Caco-2 (cell line): ENCODE data around the gene HOXD11. TPM values are rescaled to one million over a fixed set of nuclear protein-coding genes. Genes with fewer than 3 reads are reported as not detected.

Experiments used
- BruUV-seq: library from RNA; stranded (reverse); fragments of 400-500 nt; replicated peaks from 2 replicates; lab custom pipeline; 2021; lab: Mats Ljungman, UMichigan
- CTCF ChIA-PET: fragments of 300-600 bp; sonication (Branson Sonifier 250); formaldehyde crosslinking; loops from one replicate; lab custom pipeline; 2022; ENCODE audit warnings: antibody characterized with exemption; lab: Charles Lee
- POLR2A ChIA-PET: fragments of 300-600 bp; sonication (Branson Sonifier 250); formaldehyde crosslinking; loops from one replicate; lab custom pipeline; 2022; ENCODE audit warnings: antibody characterized with exemption; lab: Charles Lee
- DNase-seq, 2 experiments: peaks; one replicate each; pipeline versions ENCODE4 v3.0.0 to v3.0.0-alpha.2; 2020 to 2022
- H3K27me3 ChIP-seq: replicated peaks from 2 replicates; pipeline ENCODE4 v1.6.0; 2011; ENCODE audit warnings: low read length; ENCODE audit not compliant: control insufficient read depth, insufficient read depth
- H3K36me3 ChIP-seq: 2 replicates; pipeline ENCODE4 v1.5.1; 2011; ENCODE audit warnings: low read length; ENCODE audit not compliant: control insufficient read depth, insufficient read depth
- H3K4me1 ChIP-seq: fragments of 250-450 bp; sonication (Bioruptor Pico); 2 replicates; pipeline ENCODE4 v1.5.1; 2020; ENCODE audit warnings: mild to moderate bottlenecking
- H3K4me3 ChIP-seq: 2 replicates; pipeline ENCODE4 v1.5.1; 2011; ENCODE audit warnings: low read depth, mild to moderate bottlenecking, control low read depth, low read length
- H3K9me3 ChIP-seq: fragments of 250-450 bp; sonication (Bioruptor Pico); 2 replicates; pipeline ENCODE4 v1.5.1; 2020; ENCODE audit warnings: mild to moderate bottlenecking, moderate library complexity
- H3K27ac Mint-ChIP-seq: one replicate; pipeline ENCODE4 v1.8.0; 2022; ENCODE audit warnings: mixed read lengths; ENCODE audit not compliant: unreplicated experiment
- H3K27me3 Mint-ChIP-seq: one replicate; pipeline ENCODE4 v1.8.0; 2022; ENCODE audit warnings: mixed read lengths; ENCODE audit not compliant: insufficient read depth, unreplicated experiment
- H3K36me3 Mint-ChIP-seq: one replicate; pipeline ENCODE4 v1.8.0; 2022; ENCODE audit warnings: mild to moderate bottlenecking, mixed read lengths; ENCODE audit not compliant: insufficient read depth, unreplicated experiment
- H3K4me1 Mint-ChIP-seq: one replicate; pipeline ENCODE4 v1.8.0; 2022; ENCODE audit warnings: low read depth, mixed read lengths; ENCODE audit not compliant: unreplicated experiment
- H3K4me3 Mint-ChIP-seq: one replicate; pipeline ENCODE4 v1.8.0; 2022; ENCODE audit warnings: mild to moderate bottlenecking, moderate library complexity, mixed read lengths; ENCODE audit not compliant: unreplicated experiment
- H3K9me3 Mint-ChIP-seq: one replicate; pipeline ENCODE4 v1.8.0; 2022; ENCODE audit warnings: mixed read lengths; ENCODE audit not compliant: unreplicated experiment
- CTCF ChIP-seq, 2 experiments: fragments of 200-600 bp in 1 of 2; IDR thresholded peaks; 1 replicate in 1 of 2; 2 replicates in 1 of 2; pipeline versions ENCODE4 v1.5.1 to v1.8.0; 2011 to 2022; ENCODE audit warnings: antibody characterized with exemption in 1 of 2, control low read depth in 1 of 2, inconsistent platforms in 1 of 2, low read depth in 1 of 2, low read length in 1 of 2, mild to moderate bottlenecking in 1 of 2, moderate library complexity in 1 of 2; ENCODE audit not compliant: insufficient read depth in 1 of 2, severe bottlenecking in 1 of 2, unreplicated experiment in 1 of 2
- intact Hi-C: fragments of 100-400 bp; cut with micrococcal nuclease; formaldehyde crosslinking; loops from one replicate; pipeline ENCODE4 v1.10.0; 2022; ENCODE audit not compliant: unreplicated experiment
- total RNA-seq: library from RNA; stranded (reverse); gene quantifications from 2 replicates; pipeline ENCODE4 v1.2.3, GENCODE V29; 2022

The HOXD11 gene
- total RNA-seq, 1 experiment from 2014 or later: not detected

DNA sequence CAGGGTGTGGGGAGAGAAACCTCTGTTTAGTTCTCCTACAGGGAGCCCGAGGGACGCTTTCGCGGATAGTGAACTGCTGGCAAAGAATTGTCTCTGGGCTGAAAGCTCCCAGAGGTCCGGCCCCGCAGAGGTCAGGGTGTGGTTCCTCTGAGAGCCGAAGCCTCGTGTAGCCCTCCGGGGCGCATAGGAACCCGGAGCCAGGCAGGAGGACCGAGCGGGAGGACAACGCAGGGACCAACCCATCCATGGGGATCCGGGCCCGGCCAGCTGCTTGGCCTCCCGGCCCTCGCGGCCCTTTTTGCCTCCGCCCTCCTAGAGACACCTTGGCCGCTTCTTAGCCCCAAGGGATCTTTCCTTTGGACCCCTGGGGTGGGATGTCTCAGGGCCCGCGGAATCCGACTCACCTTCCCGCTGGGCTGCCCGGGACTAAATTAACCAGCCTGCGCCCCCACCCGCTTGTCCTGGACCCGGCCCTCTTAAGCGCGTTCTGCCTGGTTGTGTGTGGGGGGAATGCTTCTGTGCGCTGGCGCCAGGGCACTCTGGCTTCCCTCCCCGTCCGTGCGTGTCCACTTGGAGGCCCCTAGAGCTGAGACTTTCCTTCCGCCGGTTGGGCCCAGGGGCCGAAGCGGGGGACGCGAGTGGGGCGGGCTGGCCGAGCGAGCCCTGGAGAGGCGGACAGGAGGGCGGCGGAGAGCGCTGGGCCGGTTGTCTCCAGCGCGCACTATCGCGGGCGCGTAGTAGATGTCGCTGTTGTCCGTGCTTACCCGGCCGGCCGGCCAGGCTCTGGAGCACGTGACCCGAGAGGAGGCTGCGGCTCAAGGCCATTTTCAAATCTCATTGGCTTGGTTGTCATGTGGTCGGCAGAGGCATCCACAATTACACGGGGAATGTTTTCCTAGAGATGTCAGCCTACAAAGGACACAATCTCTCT lies 9.1 kb downstream of the HOXD11 start, which contains the start of gene HOXD10:
HOXD10 (plus strand) TSS at position 896 of the 931 bp plus-strand sequence. CDS start 56 bp downstream, outside the sequence.
- Mint-ChIP-seq H3K9me3 (no peaks in the 10 kb centered on the region), H3K4me1 (no peaks in the 10 kb centered on the region), H3K4me3 (peak within 1 kb of the TSS; percentile 61), H3K27ac (no peak within 1 kb of the TSS), H3K36me3 (no peaks in the 10 kb centered on the region), H3K27me3 (peaks cover 65% of the 10 kb centered on the region)
- TF ChIP-seq CTCF (IDR thresholded peaks at IDR 0.05; ENCODE audit: insufficient read depth in 1 of 2, low read depth in 1 of 2, low read length in 1 of 2, severe bottlenecking in 1 of 2, unreplicated experiment in 1 of 2): peak; percentile 43 to 49
- ChIA-PET POLR2A (no interaction called here), CTCF (no interaction called here)
- Histone ChIP-seq H3K27me3 (peaks cover 8% of the 10 kb centered on the region), H3K4me1 (no peaks in the 10 kb centered on the region), H3K9me3 (no peaks in the 10 kb centered on the region), H3K36me3 (no peaks in the 10 kb centered on the region), H3K4me3 (peak within 1 kb of the TSS; percentile 19; the same call in 1 of the 2 replicates)
- no TSS peak for BruUV-seq
- peak; percentile 79 to 81 for DNase-seq
- intact Hi-C loops: no loop called here

DNA sequence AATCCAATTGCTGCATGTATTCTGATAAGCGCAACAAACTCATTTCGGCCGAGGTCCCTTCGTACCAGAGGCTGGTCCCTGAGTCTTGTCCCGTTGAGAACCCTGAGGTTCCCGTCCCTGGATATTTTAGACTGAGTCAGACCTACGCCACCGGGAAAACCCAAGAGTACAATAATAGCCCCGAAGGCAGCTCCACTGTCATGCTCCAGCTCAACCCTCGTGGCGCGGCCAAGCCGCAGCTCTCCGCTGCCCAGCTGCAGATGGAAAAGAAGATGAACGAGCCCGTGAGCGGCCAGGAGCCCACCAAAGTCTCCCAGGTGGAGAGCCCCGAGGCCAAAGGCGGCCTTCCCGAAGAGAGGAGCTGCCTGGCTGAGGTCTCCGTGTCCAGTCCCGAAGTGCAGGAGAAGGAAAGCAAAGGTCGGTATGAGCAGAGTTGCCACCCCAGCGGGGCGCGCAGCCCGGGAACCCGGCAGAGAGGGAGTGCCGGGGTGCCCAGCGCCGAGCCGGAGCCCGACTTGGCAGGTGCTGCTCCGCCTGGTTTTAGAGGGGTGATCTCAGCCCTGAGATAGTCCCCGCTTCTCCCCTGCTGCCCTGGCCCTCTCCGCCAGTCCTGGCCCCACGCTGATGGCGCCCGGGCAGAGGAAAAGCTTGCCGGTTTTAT lies 10.2 kb downstream of the HOXD11 start:
- no peaks in the 10 kb centered on the region for H3K36me3 Mint-ChIP-seq
- intact Hi-C loops: no loop called here
- no peak overlapping the region for H3K27ac Mint-ChIP-seq
- CTCF ChIA-PET: no interaction called here
- TF ChIP-seq CTCF (IDR thresholded peaks at IDR 0.05; ENCODE audit: insufficient read depth in 1 of 2, low read depth in 1 of 2, low read length in 1 of 2, severe bottlenecking in 1 of 2, unreplicated experiment in 1 of 2): no peak
- H3K27me3 Mint-ChIP-seq: peaks cover 65% of the 10 kb centered on the region
- POLR2A ChIA-PET: no interaction called here
- no peaks in the 10 kb centered on the region for H3K36me3 ChIP-seq
- no peak for DNase-seq
- no peaks in the 10 kb centered on the region for H3K9me3 Mint-ChIP-seq
- H3K9me3 ChIP-seq: no peaks in the 10 kb centered on the region
- BruUV-seq: no TSS peak
- peaks cover 10% of the 10 kb centered on the region for H3K27me3 ChIP-seq
- peak overlapping the region; percentile 61 for H3K4me3 Mint-ChIP-seq
- H3K4me1 ChIP-seq: no peaks in the 10 kb centered on the region
- no peak overlapping the region for H3K4me3 ChIP-seq
- H3K4me1 Mint-ChIP-seq: no peaks in the 10 kb centered on the region

DNA sequence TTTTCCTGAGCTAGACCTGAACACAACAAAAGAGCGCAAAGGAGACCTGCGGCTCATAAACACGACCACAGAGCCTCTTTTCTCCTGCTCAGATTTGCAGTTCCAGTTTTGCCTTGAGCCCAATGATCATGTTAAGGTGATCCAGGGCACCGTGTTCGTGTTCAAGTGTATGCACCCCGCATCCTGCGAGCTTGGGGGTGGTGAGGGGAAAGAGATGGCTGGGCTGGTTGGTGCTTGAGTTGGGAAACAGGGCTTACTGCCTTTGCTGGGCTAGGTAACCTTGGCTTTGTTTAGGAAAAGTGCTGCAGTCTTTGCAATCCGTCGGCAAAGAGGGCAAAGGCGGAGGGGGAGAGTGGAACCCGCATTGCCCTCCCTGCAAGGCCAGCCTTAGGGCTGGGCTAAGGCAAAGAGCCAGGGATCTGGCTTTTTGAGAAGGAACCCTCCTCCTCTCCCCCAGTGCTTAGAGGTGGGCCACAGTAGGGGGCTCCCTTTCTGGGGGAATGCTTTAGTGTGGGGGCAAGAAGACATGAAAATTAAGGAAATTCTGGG lies 10.8 kb downstream of the HOXD11 start:
- CTCF ChIA-PET: no interaction called here
- Mint-ChIP-seq H3K9me3 (no peaks in the 10 kb centered on the region), H3K4me1 (no peaks in the 10 kb centered on the region), H3K27ac (no peak overlapping the region), H3K27me3 (peaks cover 64% of the 10 kb centered on the region), H3K4me3 (no peak overlapping the region), H3K36me3 (no peaks in the 10 kb centered on the region)
- H3K4me3 ChIP-seq: no peak overlapping the region
- H3K9me3 ChIP-seq: no peaks in the 10 kb centered on the region
- POLR2A ChIA-PET: no interaction called here
- no peak for TF ChIP-seq CTCF (IDR thresholded peaks at IDR 0.05; ENCODE audit: insufficient read depth in 1 of 2, low read depth in 1 of 2, low read length in 1 of 2, severe bottlenecking in 1 of 2, unreplicated experiment in 1 of 2)
- peaks cover 8% of the 10 kb centered on the region for H3K27me3 ChIP-seq
- intact Hi-C loops: no loop called here
- DNase-seq: no peak
- peaks cover 3% of the 10 kb centered on the region; the same call in 1 of the 2 replicates for H3K4me1 ChIP-seq
- no peaks in the 10 kb centered on the region for H3K36me3 ChIP-seq
- no TSS peak for BruUV-seq
